Breast epithelium (tissue), 3 donors: ENCODE data around the gene SUV39H2.

Source experiments
- CTCF ChIP-seq, 3 donors: fragments of 450-650 bp; IDR thresholded peaks; one replicate each; pipeline ENCODE4 v1.5.1; 2016 to 2017; ENCODE audit warnings: antibody characterized with exemption in 3 of 3, mild to moderate bottlenecking in 3 of 3, moderate library complexity in 3 of 3
- POLR2A ChIP-seq: fragments of 450-650 bp; IDR thresholded peaks from one replicate; pipeline ENCODE4 v1.6.1; 2016; ENCODE audit warnings: antibody characterized with exemption, mild to moderate bottlenecking, moderate library complexity
- POLR2AphosphoS5 ChIP-seq, 3 donors: sonication (generic); formaldehyde crosslinking; IDR thresholded peaks; one replicate each; pipeline ENCODE4 v1.6.1; 2017; ENCODE audit warnings: antibody characterized with exemption in 3 of 3

GRCh38 chr10:14838582-14839304 is 39.9 kb upstream of the SUV39H2 start:
- no peak for TF ChIP-seq CTCF (IDR thresholded peaks at IDR 0.05)
- no peak for TF ChIP-seq POLR2A
- no peak for TF ChIP-seq POLR2AphosphoS5 (IDR thresholded peaks at IDR 0.05)
